PC-3 (cell line): ENCODE measurements around the gene MLKL.

ENCODE experiments used
- CTCF ChIP-seq: fragments of 300-600 bp; sonication (generic); conservative IDR thresholded peaks from 2 replicates; pipeline ENCODE4 v1.5.1; 2017; ENCODE audit warnings: antibody characterized with exemption, low read depth, mild to moderate bottlenecking, low read length
- EZH2 ChIP-seq: fragments of 300-600 bp; sonication (generic); IDR thresholded peaks from one replicate; pipeline ENCODE4 v1.6.1; 2017; ENCODE audit warnings: antibody characterized with exemption, mild to moderate bottlenecking, low read length; ENCODE audit not compliant: unreplicated experiment
- EZH2phosphoT487 ChIP-seq: fragments of 300-600 bp; sonication (generic); IDR thresholded peaks from 2 replicates; pipeline ENCODE4 v1.6.1; 2018; ENCODE audit warnings: mild to moderate bottlenecking, antibody characterized with exemption, low read length, borderline replicate concordance

GRCh38 chr16:74744566-74744965 is 43.9 kb upstream of the MLKL start:
- no peak for TF ChIP-seq CTCF
- TF ChIP-seq EZH2: no peak
- no peak for TF ChIP-seq EZH2phosphoT487
